Amniotic stem cell (primary cell): ENCODE measurements around the gene ADCY3.

ENCODE experiments used
- DNase-seq: peaks from one replicate; lab custom pipeline; 2025; lab: John Stamatoyannopoulos, UW

Gene ADCY3

DNA sequence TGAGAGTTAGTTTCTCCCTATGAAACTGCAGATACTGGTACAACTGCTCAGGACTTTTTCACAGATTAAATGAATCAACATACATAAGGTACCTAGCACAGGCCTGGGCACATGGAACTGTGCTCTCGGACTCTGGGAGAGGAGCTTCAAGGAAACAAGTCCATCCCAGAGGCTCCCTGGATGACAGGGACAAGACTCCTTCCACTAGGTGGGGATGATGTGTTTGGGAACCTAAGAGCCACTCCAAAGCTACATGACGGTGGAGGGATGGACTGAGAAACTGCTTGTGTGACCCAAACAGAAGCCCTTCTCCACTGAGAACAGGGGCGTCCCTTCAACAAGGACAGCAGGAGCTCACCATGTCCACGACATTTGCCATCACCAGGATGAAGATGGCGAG, 89.7 kb downstream of the ADCY3 start:
- DNase-seq, result no peak

DNA sequence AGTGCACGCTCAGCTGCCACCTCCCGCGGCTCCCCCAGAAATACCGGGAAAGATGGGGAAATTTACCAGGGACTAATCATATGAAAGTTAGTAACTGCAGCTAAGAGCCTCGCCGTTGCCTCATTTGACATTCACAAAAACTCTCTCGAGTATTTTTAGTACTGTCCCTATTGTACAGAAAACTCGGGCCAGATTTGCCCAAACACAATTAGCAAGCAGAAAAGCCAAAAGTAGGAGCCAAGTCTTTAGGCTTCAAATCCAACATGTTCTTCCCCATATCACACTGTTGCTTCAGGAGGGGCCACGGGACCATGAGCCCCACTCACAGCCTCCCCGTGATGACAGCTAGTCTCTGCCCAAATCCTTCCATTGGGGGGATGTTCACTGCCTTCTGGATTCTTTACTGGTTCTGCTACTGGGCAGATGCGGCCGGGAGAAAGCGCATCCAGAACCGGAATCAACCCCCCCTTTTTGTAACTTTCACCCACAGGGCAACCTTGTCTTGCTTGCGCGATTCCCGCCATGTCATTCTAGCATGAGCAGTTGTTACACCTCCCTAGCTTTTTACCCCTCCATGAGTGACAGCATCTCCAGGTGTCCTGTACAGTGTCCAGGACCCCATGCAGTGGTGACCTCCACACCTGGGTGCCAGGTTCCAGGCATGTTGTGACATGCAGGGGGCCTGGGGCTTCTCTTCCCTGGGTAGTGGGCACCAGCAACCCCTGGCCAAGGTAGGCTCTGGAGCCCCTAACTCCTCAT, 91.6 kb downstream of the ADCY3 start:
- DNase-seq, result no peak

DNA sequence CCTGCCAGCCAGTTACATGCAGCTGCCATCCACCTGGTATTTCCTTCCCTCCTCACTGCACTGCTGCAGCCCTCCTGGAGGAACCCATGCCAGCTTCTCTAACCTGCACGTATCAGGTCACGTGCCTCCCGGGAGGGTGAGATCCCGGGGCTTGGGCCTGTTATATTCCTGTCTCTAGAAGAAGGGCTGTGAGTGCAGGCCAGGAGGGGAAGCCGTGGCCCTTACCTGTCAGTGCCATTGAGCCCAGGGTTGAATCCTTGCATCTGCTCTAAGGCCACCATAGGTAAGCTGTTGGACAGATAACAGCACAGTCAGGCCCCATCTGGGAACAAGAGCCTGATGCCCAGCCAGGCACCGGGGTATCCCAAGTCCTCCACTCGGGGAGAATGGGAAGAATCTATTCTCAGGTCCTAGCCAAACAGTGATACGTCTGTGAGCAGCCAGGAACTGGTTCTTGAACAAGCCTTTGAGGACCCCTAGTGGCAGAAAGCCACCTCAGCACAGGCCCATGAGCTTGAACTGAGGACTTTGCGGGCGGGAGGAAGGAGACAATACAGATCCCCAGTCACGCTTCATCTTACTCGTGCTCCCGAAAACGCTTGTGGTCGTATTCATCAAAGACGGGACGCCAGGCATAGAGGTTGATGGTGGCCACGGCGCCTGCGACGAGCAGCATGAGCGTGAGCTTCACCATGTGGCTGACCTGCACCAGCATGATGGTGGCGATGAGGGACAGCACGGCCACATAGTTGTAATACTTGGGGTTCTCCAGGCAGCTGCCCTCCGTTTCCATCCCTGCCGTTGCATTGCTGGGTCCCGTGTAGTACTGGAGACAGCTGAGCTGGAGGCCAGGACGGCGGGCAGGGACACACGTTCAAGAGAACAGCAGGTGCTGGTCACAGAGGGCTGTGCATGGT, 92.5 kb downstream of the ADCY3 start:
- peak; percentile 74 for DNase-seq

DNA sequence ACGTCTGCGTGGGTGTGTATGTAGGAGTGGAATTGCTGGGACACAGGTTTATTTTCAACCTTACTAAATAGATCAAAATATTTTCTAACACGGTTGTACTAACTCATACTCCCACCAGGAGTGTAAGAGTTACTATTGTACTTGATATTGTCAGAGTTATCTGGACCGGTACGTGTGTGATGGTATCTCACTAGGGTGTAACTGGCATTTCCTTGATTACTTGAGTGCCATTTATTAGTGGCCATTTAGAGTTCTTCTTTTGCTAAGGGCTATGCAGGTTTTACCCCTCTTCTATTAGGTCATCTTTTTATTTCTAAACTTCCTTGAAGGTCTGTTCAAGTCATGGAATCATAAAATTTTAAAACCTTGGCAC, 93.3 kb downstream of the ADCY3 start:
- no peak for DNase-seq

DNA sequence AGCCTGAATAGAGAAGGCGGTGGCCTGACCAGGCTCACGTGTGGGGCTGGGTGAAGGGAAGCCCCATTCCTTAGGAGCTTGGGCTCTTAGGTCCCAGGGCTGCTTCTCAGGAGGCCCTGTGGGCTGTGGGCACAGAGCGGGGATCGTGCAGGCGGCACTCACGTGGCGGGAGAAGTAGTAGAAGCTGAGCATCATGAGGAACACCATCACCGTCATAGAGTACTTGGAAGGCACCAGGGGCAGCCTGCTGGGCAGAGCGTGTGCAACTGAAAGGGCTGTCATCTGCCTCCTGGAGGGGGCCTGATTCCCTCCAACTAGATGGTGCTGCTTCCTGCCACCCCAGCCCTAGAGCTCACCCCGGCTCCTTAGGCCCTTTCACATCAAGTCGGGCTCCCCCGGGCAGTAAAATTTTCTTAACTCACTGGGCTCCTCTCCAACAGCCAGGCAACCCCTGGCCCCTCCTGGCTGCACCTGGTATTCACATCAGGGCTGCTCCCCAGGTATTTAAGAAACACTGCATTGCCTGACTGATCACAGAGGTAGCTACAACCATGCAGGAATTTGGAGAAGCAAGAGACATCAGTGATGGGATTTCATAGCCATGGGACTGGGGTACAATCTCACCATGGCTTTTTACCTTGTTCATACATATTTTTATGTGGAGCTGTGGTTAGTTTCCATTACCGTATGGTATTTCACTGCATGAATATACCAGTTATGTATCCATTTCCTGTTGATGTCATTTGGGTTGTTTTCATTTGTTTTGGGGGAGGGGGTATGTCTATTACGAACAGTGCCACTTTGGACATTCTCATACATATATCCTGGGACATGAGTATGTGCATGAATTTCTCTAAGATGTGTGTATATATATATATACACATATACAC, 93.9 kb downstream of the ADCY3 start:
- DNase-seq, result no peak

DNA sequence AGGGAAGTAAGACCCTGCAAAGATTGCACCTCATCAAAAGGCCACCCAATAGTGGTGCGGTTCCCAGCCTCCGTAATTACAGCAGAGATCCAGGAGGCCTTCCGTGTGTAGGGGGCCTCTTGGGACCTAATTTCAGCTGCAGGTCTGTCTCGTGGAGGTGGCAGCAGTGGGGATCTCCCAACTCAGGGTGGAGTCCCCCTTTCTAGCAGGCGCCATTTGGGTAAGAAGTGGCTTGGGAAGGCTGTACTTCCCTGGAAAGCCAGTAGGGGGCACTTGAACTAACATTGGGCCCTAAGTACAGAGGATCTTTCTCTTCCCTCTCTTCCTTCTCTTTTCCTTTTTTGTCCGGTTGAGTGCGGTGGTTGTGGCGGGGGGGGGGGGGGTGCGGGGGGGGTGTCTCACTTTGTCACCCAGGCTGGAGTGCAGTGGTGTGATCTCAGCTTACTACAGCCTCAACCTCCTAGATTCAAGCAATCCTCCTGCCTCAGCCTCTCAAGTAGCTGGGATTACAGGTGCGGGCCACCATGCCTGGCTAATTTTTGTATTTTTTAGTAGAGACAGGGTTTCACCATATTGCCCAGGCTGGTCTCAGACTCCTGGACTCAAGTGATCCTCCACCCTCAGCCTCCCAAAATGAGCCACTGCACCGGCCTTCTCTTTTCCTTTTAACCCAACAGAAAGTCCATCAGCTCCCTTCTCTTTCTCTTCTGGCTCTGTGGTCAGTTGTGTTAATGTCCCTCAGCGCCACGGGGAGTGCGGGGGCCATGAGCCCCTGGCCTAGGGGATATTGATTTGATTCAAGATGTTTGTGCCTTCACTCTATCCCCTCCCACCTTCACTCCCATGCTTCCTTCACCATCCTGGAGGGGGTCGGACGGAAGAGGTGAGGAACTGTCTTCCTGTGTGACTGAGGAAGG, 94.8 kb downstream of the ADCY3 start:
- no peak for DNase-seq

DNA sequence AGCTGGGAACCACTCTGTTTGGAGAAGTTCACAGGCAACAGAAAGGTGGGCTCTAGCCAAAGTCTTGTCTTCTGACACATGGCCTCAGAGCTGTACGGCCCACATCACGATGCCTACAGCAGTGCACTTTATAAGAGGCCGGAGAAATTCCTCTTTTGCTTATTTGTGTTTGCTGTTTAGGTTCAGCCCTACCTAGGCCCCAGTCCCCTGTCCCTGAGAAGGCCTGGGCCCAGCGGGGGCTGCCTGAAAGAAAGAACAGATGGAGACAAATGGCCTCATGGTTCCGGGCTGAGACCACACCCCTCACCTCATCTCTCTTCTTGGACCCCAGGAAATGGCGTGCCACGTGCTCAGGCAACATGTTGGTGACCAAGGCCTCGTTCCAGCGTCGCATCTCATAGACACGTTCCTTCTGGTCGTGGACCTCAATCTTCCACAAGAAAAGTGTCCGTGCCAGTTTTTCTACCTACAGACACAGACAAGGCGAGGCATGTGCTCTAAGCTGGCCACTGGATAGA, 95.9 kb downstream of the ADCY3 start:
- no peak for DNase-seq

DNA sequence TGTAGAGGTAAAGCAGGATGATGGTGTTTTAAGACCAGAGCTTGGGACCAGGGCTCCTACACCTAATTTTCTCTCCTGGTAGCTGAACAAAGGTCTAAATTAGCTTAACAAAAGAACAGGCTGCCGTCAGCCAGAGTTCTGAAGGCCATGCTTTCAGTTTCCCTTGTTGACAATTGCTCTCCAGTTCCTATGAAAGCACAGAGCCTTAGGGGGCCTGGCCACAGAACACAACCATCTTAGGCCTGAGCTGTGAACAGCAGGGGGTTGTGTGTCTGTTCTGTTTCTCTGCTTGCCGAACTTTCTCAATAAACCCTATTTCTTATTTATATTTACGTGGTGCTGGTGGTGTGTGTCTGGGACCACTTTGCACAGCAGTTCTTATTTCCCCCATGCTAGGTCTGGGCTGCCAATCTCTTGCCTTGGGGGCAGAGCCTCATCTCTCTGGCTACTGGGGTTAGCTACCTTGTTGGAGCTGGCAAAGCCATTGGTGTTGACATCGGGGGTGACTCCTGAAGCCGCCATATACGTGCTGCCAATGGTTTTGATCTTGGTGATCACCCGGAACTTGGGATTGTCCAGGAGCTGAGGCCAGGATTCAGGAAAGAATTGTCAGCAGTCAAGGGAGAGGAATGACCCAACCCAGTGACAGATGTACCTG, 97.9 kb downstream of the ADCY3 start:
- no peak for DNase-seq

DNA sequence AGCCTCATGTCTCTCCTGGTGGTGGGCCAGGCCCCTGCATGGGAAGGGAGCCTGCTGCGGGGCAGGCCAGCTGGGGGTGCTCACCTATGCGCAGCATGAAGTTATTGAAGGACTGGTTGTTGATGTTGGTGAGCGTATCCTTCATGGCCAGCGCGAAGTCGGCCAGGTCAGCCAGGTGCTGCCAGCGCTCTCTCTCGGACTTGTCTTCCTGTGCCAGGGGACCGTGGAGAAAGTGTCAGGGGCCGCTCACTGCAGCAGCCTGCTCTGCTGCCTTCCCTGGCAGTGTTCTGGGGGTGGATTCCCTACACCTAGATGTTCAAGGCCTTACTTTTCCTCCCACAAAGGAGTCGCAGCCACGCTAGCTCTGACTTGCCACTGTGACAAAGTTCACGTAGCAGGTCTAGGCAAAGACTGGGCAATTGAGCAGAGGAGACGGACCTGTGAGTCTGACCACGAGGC, 98.6 kb downstream of the ADCY3 start:
- no peak for DNase-seq

DNA sequence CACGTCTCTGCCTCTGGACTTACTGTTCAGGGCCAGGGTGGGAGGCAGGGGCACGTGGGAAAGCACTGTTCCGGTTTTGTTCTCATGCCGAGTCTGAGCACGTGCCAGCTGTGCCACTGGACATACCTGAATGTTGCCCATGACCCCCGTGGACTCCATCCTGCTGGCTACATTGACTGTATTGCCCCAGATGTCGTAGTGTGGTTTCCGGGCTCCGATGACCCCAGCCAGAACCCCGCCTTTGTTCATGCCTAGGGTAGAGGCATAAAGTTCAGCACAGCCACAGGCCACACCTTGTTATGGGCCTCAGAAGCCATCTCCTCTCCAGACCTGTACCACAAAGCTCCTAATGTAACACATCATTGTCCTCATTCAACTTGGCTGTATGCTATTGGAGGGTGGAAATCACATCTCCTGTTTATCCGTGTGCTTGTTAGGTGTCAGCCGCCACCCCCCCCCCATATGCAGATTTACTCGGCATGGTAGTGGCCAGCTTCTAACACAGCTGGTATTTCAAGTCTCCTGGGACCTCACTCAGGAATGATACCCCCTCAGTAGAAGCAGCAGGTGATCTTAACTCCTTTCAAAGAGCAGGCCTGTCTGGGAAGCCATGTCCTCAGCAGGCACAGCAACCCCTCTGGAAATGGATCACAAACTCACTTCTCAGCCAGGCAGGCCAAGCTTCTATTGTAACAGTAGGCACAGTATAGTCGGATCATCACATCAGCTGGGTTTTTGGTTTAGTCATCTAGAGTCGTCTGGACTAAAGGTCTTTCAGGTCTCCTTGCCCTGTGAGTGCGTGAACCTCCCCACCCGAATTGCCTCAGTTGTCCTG, 99.2 kb downstream of the ADCY3 start:
- no peak for DNase-seq

DNA sequence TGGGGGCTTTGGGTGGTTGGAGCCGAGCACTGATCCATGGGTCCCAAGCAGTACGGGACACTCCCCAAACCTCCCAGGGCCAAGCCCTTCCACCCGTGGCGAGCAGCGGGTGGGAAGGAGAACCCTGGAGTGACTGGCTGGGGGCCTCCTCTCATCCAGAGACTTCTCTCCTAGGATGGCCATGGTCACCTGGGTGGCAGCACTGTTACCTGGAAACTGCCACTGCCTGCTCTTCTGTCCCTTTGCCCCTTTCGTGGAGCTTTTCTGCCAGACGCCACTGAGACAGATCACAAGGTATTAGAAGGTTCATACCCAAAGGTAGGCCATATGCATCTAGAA, 99.9 kb downstream of the ADCY3 start:
- no peak for DNase-seq

DNA sequence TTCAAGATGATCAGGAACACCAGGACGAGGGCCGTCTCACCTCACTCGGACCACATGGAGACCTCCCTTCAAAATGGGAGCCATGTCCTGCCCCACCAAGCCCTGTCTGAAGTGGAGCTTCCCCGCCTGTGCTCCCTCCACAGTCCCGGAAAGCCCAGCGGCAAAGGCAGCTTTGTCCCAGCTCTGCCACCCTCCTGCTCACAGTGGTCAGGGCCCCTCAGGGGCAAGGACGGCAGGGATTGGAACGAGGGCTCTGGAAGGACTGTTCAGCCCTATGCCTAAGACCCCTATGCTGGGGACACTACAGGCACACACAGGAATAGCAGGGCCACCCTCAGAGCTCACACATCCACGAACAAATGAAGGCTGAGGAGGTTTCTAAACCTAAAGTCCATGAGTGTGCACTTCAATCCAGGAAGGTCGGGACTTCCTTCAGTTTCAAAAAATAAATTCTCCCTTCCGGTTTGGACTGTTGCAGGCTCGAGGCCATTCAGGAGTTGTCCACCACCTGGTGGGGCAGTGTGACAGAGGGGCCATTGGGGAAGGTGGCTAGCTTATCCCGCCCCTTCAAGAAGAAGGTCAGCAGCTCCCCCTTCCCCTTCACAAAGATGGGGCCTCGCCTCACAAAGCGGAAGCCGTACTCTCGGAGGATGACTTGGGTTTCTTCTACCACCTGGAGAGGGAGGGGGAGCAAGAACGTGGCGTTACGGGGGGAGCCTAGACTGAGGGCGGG, 100.4 kb downstream of the ADCY3 start:
- DNase-seq, result no peak

DNA sequence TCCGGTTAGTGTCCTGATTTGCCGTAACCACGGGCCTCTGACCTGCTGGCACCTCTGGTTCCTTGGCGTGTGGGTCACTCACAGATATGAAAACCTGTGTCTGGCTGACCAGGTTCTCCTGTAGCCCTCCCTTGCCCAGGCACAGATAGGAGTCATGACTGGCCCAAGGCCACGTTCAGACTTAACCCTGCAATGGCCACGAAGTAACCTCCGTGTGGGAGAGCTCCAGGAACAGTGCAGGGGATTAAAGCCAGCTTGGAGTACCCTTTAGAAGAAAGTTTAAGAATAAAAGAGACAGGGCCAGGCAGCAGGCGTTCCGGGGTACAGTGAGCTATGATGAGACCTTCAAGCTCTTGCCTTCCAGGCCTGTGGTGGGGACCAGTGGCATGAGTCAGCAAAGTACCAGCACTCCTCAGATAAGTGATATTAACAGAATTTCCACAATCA, 101.3 kb downstream of the ADCY3 start:
- no peak for DNase-seq

DNA sequence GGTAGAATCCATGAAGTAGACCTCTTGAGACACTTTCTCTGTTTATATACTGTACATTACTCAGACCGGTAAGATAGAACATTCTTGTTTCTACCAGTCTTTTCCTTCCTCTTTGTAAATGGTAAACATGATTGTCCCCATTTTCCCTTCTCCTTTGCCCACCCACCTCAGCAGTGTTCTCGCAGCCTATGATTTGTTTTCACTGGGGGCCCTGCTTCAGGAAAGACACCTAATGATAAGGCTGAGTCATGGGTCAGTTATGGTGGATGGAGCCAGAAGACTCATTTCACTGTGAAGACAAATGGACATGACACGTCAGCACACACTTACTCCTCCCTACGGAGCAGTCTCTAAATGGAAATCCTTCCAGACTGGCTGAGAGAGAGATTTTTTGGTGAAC, 103.2 kb downstream of the ADCY3 start:
- no peak for DNase-seq

DNA sequence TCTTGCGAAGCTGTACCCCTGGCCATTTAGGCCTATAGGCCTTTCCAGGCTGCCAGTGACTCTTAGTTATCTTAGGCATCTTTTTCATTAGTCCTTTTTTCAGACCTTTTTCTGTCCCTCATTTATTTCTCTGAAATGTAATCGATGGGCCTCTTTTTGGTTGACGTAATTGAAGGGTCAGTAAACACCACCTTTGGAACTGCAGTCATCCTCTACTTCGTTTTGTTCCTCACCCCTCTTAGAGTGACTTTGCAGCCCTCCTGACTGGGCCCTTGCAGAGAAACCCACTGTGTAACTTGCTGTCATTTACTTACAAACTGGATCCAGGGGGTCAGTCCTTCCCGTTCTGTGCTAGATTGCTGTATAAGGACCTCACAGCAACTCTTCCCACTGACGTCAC, 103.6 kb downstream of the ADCY3 start:
- DNase-seq, result no peak

DNA sequence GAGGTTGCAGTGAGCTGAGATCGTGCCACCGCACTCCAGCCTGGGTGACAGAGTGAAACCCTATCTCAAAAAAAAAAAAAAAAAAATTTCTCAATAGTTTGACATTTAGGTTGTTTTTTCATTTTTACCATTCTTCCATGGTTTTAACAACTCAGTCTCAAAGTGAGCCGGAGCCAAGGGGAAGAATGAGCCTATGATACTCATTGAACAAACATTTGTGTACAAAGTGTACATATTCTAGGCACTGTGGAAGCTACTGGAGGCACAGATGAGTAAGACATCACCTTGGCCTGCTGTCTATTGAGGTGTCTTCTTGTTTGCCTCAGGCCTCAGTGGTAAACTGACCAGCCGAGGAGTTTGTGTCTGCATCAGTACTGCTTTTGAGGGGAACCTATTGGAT, 104.9 kb downstream of the ADCY3 start:
- no peak for DNase-seq

DNA sequence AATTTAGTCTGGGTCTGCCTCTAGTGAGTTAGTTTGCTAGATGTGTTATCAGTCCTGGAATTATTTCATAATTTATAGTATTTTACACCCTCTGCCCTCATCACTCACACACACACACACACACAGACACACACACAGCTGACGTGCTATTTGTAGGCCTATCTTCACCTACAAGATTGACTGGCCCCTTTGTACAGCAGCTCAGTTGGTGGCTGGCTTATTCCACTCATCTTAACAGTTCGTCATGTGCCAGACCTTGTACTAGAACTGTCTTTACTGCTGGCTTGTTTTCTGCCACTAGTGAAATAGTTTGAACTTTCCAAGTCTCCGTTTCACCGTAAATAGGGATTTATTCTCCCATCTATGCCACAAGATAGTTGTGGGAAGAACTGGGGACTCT, 105.5 kb downstream of the ADCY3 start:
- DNase-seq, result no peak

DNA sequence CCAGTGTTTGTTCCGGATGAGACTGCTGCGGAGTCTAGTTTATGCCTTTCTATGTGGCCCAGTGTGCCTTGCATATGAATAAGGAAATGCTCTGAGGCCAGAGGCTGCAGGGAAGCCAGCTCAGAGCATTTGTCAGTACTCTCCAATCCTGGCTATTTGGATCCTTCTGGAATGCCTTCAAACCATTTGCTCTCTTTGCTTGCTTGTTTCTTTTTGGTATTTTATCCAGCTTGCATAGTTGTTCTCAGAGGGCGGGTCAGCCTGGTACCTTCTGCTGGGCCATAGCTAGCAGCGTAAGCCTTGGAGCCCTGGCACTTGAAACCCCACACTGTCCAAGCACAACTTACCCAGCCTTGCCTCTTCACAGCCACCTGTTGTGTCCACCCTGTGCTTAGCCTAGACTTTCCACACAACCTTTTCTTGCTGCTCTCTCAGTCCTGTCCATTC, 106.3 kb downstream of the ADCY3 start:
- DNase-seq, result no peak
